Left forelimb (tissue), 1 donor: ENCODE data around the gene GRID2IP.

Experiments
- DNase-seq: peaks from one replicate; pipeline ENCODE4 v3.0.0-alpha.2; 2018; ENCODE audit warnings: low spot score

GRID2IP gene

GRCh38 chr7:6520163-6520981 is 30.9 kb downstream of the GRID2IP start:
- no peak for DNase-seq

GRCh38 chr7:6516387-6516983 is 34.8 kb downstream of the GRID2IP start:
- DNase-seq, result peak; percentile 80

- DNase-seq, result no peak
Observed at GRCh38 chr7:6513541-6513940, 37.7 kb downstream of the GRID2IP start.

- DNase-seq, result no peak
Observed at GRCh38 chr7:6512892-6513291, 38.4 kb downstream of the GRID2IP start.

- no peak for DNase-seq
Observed at GRCh38 chr7:6510476-6511133, 40.7 kb downstream of the GRID2IP start.

- DNase-seq, result no peak
Observed at GRCh38 chr7:6508950-6509349, 42.3 kb downstream of the GRID2IP start.

GRCh38 chr7:6508539-6508938 is 42.7 kb downstream of the GRID2IP start:
- DNase-seq, result no peak

GRCh38 chr7:6507906-6508305 is 43.4 kb downstream of the GRID2IP start:
- no peak for DNase-seq

GRCh38 chr7:6505685-6506559 is 45.3 kb downstream of the GRID2IP start:
- no peak for DNase-seq

- no peak for DNase-seq
Observed at GRCh38 chr7:6504996-6505395, 46.3 kb downstream of the GRID2IP start.

GRCh38 chr7:6502886-6503285 is 48.4 kb downstream of the GRID2IP start:
- no peak for DNase-seq

GRCh38 chr7:6501586-6502564 is 49.4 kb downstream of the GRID2IP start:
- no peak for DNase-seq

GRCh38 chr7:6500691-6501090 is 50.6 kb downstream of the GRID2IP start:
- no peak for DNase-seq

GRCh38 chr7:6497994-6498393 is 53.3 kb downstream of the GRID2IP start:
- no peak for DNase-seq

- no peak for DNase-seq
Observed at GRCh38 chr7:6497637-6497905, 53.7 kb downstream of the GRID2IP start.

GRCh38 chr7:6496842-6497636 is 54.2 kb downstream of the GRID2IP start:
- no peak for DNase-seq

- no peak for DNase-seq
Observed at GRCh38 chr7:6495597-6496262, 55.5 kb downstream of the GRID2IP start.

GRCh38 chr7:6494365-6494764 is 56.9 kb downstream of the GRID2IP start:
- no peak for DNase-seq

GRCh38 chr7:6491194-6491593 is 60.1 kb downstream of the GRID2IP start:
- no peak for DNase-seq

GRCh38 chr7:6489612-6490011 is 61.6 kb downstream of the GRID2IP start:
- DNase-seq, result no peak
